OCI-M2 (cell line): Measurements from ENCODE around the gene KCNMA1.

Experiments used
- DNase-seq: peaks from one replicate; lab custom pipeline; 2025; ENCODE audit not compliant: unreplicated experiment; lab: John Stamatoyannopoulos, UW

Gene KCNMA1

DNA sequence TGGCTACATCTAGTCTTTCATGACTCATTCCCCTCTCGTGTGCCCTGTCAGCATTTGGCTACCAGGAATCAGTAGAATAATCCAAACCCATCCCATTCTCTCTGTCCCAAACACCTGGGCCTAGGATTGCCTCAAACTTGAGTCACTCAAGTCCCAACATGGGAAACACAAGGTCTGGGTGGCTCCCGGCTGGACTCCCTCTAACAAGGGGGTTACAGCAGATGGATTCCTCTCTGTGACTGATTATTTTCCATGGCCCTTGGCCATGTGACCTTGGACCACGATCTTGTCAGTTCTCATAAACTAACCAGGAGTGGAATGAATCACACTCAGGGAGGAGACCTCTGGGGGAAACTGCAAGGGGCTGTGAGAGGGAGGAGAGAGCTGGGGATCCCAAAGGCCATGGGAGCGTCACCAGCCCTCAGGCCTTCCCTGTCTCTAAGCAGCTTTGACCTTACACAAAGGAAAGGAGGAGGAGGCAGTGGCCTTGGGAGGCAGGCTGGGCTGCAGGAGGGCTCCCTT is 533.1 kb downstream of the KCNMA1 start:
- DNase-seq: no peak

- no peak for DNase-seq
These were observed 534.4 kb downstream of the KCNMA1 start for GRCh38 chr10:77103213-77103612.

- DNase-seq: no peak
These were observed 536.3 kb downstream of the KCNMA1 start for GRCh38 chr10:77101341-77101740.

DNA sequence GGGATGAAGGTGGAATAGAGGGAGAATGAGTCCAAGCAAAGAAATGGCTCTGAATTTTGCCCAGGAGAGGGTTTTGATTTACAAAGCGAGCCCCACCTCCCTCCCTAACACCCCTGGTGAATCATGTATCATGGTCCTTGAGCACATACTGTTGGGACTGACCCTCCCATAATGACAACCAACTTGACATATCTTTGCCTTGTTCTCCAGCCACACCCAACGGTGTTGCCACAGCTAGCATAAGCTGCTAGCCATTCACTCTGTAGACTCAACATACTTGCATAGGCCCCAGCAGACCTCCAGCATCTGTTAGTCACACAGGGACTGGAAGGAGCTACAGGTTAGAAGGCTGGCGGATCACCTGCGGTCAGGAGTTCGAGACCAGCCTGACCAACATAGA is 538.5 kb downstream of the KCNMA1 start:
- no peak for DNase-seq

- no peak for DNase-seq
These were observed 540.0 kb downstream of the KCNMA1 start for GRCh38 chr10:77097625-77098024.

- no peak for DNase-seq
These were observed 544.5 kb downstream of the KCNMA1 start for GRCh38 chr10:77093126-77093525.

DNA sequence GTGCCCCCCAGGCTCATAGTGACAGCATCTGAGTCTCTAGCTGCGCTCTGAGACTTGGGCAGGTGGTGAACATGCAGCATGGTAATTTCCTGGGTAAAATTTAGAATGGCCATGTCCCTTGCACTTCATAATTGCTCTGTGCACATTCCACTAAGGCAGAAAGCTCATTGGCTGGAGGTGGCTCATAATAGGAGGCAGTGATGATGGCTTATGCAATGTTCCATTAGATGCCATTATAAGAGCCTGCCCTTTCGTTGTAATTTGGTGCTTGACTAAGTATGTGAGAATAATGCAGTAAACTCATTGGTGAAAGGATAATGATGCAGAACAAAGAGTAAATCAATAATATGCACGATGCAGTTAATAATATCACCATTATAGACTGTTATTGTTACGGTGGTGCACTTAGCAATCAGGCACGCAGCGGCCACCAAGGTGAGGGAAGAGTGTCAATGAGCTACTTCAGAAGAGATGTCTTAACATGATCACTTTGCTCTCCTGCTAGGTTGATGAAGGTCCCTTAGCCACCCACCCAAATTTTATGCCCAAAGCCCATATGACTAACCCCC is 545.9 kb downstream of the KCNMA1 start:
- no peak for DNase-seq

- no peak for DNase-seq
These were observed 546.9 kb downstream of the KCNMA1 start for GRCh38 chr10:77090381-77091356.

DNA sequence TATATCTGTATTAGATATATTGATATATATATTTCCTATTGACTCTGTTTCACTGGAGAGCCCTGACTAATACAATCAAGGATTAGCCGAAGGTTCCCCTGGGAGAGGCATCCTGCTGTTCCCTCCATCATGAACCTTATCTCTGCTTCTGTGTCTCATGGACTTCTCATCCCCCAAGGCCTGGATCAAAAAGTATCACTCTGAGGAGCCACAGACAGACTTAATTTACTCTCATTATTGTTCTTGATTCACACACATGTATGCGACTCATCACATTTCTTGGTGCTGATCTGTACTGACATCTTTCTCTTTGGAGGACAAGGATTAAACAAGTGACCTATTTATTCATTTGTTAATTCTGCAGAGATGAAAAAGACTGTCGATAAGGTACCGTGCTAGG is 550.2 kb downstream of the KCNMA1 start:
- no peak for DNase-seq

DNA sequence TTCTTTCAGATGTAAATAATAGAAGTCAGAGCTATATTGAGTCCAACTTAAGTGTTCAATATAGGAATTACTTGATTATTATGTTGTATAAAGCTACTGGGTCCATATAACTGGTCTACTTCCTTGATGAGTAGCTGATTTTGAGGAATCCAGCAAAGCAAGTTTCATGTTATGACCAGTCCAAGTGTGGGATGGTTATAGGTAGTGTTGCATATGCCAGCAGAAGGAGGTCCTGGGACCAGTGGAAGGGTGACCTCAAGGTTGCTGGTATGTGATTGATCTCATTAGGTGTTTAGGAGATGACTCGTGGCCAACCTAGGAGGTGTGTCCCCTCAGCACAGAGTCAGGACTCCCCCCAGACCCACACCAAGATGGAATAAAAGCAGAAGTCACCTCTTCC is 551.5 kb downstream of the KCNMA1 start:
- DNase-seq: no peak

GRCh38 chr10:77085344-77085743 is 552.3 kb downstream of the KCNMA1 start:
- DNase-seq: no peak

- no peak for DNase-seq
These were observed 553.0 kb downstream of the KCNMA1 start for GRCh38 chr10:77084431-77085144.

DNA sequence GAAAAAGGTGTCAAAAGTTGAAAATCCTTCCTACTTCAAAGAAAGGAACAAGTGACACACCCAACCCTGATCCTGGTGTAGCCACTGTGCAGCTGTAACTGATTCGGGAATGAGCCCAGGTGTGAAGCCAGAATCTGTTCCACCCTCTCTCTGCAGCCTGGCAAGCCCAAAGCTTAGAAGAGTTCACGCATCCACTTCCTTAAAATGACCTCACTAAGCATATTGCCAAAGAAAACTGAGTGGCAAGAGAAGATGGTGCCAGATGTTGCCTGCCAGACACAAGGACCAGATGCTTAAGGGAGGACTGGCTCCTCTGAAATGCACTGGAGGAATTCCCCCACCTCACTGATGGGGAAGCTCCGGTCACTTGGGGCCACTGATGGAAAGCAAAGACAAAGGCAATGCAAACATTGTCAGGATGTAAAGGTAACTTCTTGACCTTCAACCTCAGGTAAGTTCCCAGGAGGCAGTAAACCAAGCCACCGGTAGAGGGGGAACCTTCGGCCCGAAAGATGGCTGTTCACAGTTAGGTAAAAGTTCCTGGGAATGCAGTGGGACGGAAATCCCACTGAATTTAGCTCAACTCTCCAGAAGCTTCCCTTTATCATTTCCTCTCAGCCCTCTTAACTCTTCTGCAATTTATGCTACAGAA is 554.9 kb downstream of the KCNMA1 start:
- DNase-seq: no peak

DNA sequence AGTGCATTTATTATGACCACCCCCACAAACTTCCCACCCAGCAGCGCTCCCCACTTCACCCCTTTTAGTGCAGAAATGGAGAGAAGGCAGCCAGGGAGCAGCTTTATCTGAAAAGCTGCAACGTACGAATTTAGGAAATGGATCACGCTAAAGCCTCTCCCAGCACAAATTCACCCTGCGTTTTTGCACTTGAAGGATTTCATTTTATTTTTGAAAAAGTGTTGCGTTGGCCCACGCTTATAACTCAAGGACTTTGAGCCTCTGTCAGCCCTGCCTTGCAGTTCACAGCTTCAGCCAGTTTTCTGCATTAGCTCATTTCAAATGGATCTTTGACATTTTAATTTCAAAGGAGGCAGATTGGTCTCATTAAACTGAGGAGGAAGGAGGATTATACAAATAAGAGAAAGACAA is 556.1 kb downstream of the KCNMA1 start:
- DNase-seq: no peak

GRCh38 chr10:77080361-77081027 is 557.1 kb downstream of the KCNMA1 start:
- no peak for DNase-seq

GRCh38 chr10:77079592-77080300 is 557.9 kb downstream of the KCNMA1 start:
- DNase-seq: no peak

GRCh38 chr10:77077316-77077945 is 560.2 kb downstream of the KCNMA1 start:
- DNase-seq: no peak

DNA sequence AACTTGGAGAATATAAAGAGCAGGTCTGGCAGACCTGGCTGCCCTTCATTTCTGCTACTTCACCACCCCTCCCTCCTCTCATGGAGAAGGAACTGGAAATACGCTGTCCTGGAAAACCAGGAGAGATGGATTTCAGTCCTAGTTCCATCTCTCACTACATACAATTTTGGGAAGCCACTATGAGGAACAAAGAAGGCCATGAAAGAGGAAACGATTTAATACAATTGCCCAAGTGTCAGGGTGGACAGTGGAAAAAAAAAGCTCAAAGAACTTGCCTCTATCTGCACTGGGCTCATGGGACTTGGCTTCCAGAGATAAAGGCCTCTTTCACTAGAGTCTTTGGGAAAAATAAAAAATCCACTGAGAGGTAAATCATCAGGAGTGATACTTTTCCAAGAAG is 561.7 kb downstream of the KCNMA1 start:
- DNase-seq: no peak

- no peak for DNase-seq
These were observed 563.4 kb downstream of the KCNMA1 start for GRCh38 chr10:77074104-77074624.
